ENCODE measurements around the gene LRBA.

GRCh38 chr4:150679765-150680343, 335.2 kb downstream of the LRBA start:
- TF ChIP-seq CTCF (conservative IDR thresholded peaks at IDR 0.05; ENCODE audit: low read depth, low read length) = no peak
- TF ChIP-seq SMC3 (IDR thresholded peaks at IDR 0.05; ENCODE audit: low read depth, low read length) = no peak
- no peak for TF ChIP-seq RAD21 (IDR thresholded peaks at IDR 0.05; ENCODE audit: low read length)
- no peak for TF ChIP-seq FOS (IDR thresholded peaks at IDR 0.05; ENCODE audit: low read depth, low read length)
- no peak for TF ChIP-seq POLR2A (IDR thresholded peaks at IDR 0.05; ENCODE audit: low read depth, low read length)
- TF ChIP-seq RCOR1 (IDR thresholded peaks at IDR 0.05; ENCODE audit: insufficient replicate concordance, low read length) = no peak
- no peak for TF ChIP-seq USF2 (IDR thresholded peaks at IDR 0.05; ENCODE audit: low read depth, low read length)
- no peak for TF ChIP-seq MAZ (IDR thresholded peaks at IDR 0.05; ENCODE audit: borderline replicate concordance, low read depth, low read length)
- TF ChIP-seq CHD1 (IDR thresholded peaks at IDR 0.05; ENCODE audit: low read depth, low read length) = no peak
- TF ChIP-seq RFX5 (IDR thresholded peaks at IDR 0.05; ENCODE audit: low read depth, low read length) = no peak
- no peak for TF ChIP-seq MAFK (IDR thresholded peaks at IDR 0.05; ENCODE audit: low read depth, low read length)
- TF ChIP-seq BHLHE40 (IDR thresholded peaks at IDR 0.05; ENCODE audit: low read depth, low read length) = no peak
